Esophagus muscularis mucosa (tissue), 4 donors: ENCODE measurements around the gene KRTAP22-1. TPM values are rescaled to one million over a fixed set of nuclear protein-coding genes. Genes with fewer than 3 reads are reported as not detected.

Source experiments
- DNase-seq: peaks from one replicate; pipeline ENCODE4 v3.0.0-alpha.2; 2017; ENCODE audit errors: extremely low spot score
- H3K27ac ChIP-seq, 4 donors: fragments of 200-600 bp; sonication (generic); replicated peaks in 1 of 4; 1 replicate in 3 of 4; 2 replicates in 1 of 4; pipeline ENCODE4 v1.5.1; 2016 to 2019; ENCODE audit warnings: mild to moderate bottlenecking in 1 of 4
- H3K27me3 ChIP-seq, 4 donors: fragments of 200-600 bp; sonication (generic); one replicate each; pipeline versions ENCODE4 v1.5.1 to v1.6.0; 2016 to 2019
- H3K36me3 ChIP-seq, 4 donors: fragments of 200-600 bp; sonication (generic); one replicate each; pipeline ENCODE4 v1.5.1; 2016 to 2019
- H3K4me1 ChIP-seq, 4 donors: fragments of 200-600 bp; sonication (generic); one replicate each; pipeline ENCODE4 v1.5.1; 2016 to 2019
- H3K4me3 ChIP-seq, 4 donors: fragments of 200-600 bp; sonication (generic); 1 replicate in 2 of 4; 2 replicates in 2 of 4; pipeline ENCODE4 v1.5.1; 2016 to 2019; ENCODE audit warnings: mild to moderate bottlenecking in 4 of 4, moderate library complexity in 1 of 4
- H3K9me3 ChIP-seq, 4 donors: fragments of 200-600 bp; sonication (generic); 1 replicate in 3 of 4; 2 replicates in 1 of 4; pipeline ENCODE4 v1.5.1; 2016 to 2019
- CTCF ChIP-seq, 3 experiments: fragments of 200-600 bp in 2 of 3; fragments of 450-650 bp in 1 of 3; sonication (generic) in 2 of 3; IDR thresholded peaks; one replicate each; pipeline ENCODE4 v1.5.1; 2017 to 2019; ENCODE audit warnings: antibody characterized with exemption in 3 of 3, mild to moderate bottlenecking in 2 of 3, moderate library complexity in 1 of 3
- EP300 ChIP-seq: sonication (generic); formaldehyde crosslinking; IDR thresholded peaks from one replicate; pipeline ENCODE4 v1.6.1; 2017; ENCODE audit warnings: antibody characterized with exemption
- POLR2A ChIP-seq: fragments of 450-650 bp; IDR thresholded peaks from one replicate; pipeline ENCODE4 v1.6.1; 2017; ENCODE audit warnings: antibody characterized with exemption, moderate library complexity, mild to moderate bottlenecking, low read depth
- POLR2AphosphoS5 ChIP-seq, 2 donors: sonication (generic); formaldehyde crosslinking; IDR thresholded peaks; one replicate each; pipeline ENCODE4 v1.6.1; 2017; ENCODE audit warnings: antibody characterized with exemption in 2 of 2
- WGBS: methylation state at CpG from one replicate; pipeline ENCODE4 v1.1.5; 2018; 5-methylcytosine and 5-hydroxymethylcytosine counted together
- intact Hi-C: fragments of 100-400 bp; cut with DNase I; formaldehyde crosslinking; loops from one replicate; pipeline ENCODE4 v1.15.1; 2023
- total RNA-seq, 4 donors: library from RNA; depleted of rRNA; stranded (reverse); fragments of >200 nt; gene quantifications; one replicate each; pipeline versions ENCODE4 v1.1.0 to v1.2.1, GENCODE V29; 2016

KRTAP22-1 gene
- total RNA-seq, 4 donors from 2014 or later = not detected

GRCh38 chr21:30620080-30620479 lies 19.2 kb downstream of the KRTAP22-1 start:
- H3K36me3 ChIP-seq = no peaks in the 10 kb centered on the region
- intact Hi-C loops = no loop called here
- H3K27me3 ChIP-seq = no peaks in the 10 kb centered on the region
- no peak overlapping the region for H3K27ac ChIP-seq
- TF ChIP-seq CTCF (IDR thresholded peaks at IDR 0.05) = no peak
- H3K9me3 ChIP-seq = no peaks in the 10 kb centered on the region
- DNase-seq = no peak
- H3K4me3 ChIP-seq = no peak overlapping the region
- H3K4me1 ChIP-seq = no peaks in the 10 kb centered on the region

GRCh38 chr21:30620522-30620921 lies 19.6 kb downstream of the KRTAP22-1 start, which contains the start of gene KRTAP20-4:
TSS of gene KRTAP20-4 (plus strand) at chr21:30620627.
- no peaks in the 10 kb centered on the region for H3K4me1 ChIP-seq
- TF ChIP-seq CTCF (IDR thresholded peaks at IDR 0.05) = no peak
- 88% methylated on average over 3 of the region's 3 CpGs for WGBS
- no peaks in the 10 kb centered on the region for H3K9me3 ChIP-seq
- H3K4me3 ChIP-seq = no peak within 1 kb of the TSS
- no peak for DNase-seq
- intact Hi-C loops = no loop called here
- no peaks in the 10 kb centered on the region for H3K36me3 ChIP-seq
- no peaks in the 10 kb centered on the region for H3K27me3 ChIP-seq
- H3K27ac ChIP-seq = no peak within 1 kb of the TSS

- 93% methylated on average over 3 of the region's 3 CpGs for WGBS
- no peak for TF ChIP-seq EP300
- TF ChIP-seq POLR2A = no peak
- TF ChIP-seq POLR2AphosphoS5 (IDR thresholded peaks at IDR 0.05) = no peak
- no peak for TF ChIP-seq CTCF (IDR thresholded peaks at IDR 0.05)
- no peaks in the 10 kb centered on the region for H3K9me3 ChIP-seq
- no peaks in the 10 kb centered on the region for H3K4me1 ChIP-seq
- H3K4me3 ChIP-seq = no peak overlapping the region
- DNase-seq = no peak
- no peak overlapping the region for H3K27ac ChIP-seq
- H3K27me3 ChIP-seq = no peaks in the 10 kb centered on the region
- intact Hi-C loops = no loop called here
- no peaks in the 10 kb centered on the region for H3K36me3 ChIP-seq
Measured at GRCh38 chr21:30623362-30623761, 22.5 kb downstream of the KRTAP22-1 start.

- Histone ChIP-seq H3K9me3 (no peaks in the 10 kb centered on the region), H3K27me3 (no peaks in the 10 kb centered on the region), H3K4me3 (no peak overlapping the region), H3K4me1 (no peaks in the 10 kb centered on the region), H3K27ac (no peak overlapping the region), H3K36me3 (no peaks in the 10 kb centered on the region)
- no peak for TF ChIP-seq EP300
- TF ChIP-seq POLR2AphosphoS5 (IDR thresholded peaks at IDR 0.05) = no peak
- no peak for TF ChIP-seq CTCF (IDR thresholded peaks at IDR 0.05)
- TF ChIP-seq POLR2A = no peak
- no peak for DNase-seq
- 67% methylated on average over 4 of the region's 4 CpGs for WGBS
- intact Hi-C loops = no loop called here
Measured at GRCh38 chr21:30625449-30626165, 24.7 kb downstream of the KRTAP22-1 start.

GRCh38 chr21:30628109-30628508 lies 27.2 kb downstream of the KRTAP22-1 start:
- H3K9me3 ChIP-seq = no peaks in the 10 kb centered on the region
- WGBS = 83% methylated on average over 4 of the region's 4 CpGs
- H3K27ac ChIP-seq = no peak overlapping the region
- no peaks in the 10 kb centered on the region for H3K36me3 ChIP-seq
- no peak overlapping the region for H3K4me3 ChIP-seq
- no peaks in the 10 kb centered on the region for H3K27me3 ChIP-seq
- TF ChIP-seq EP300 = no peak
- TF ChIP-seq CTCF (IDR thresholded peaks at IDR 0.05) = no peak
- no peak for TF ChIP-seq POLR2A
- TF ChIP-seq POLR2AphosphoS5 (IDR thresholded peaks at IDR 0.05) = no peak
- no peak for DNase-seq
- no peaks in the 10 kb centered on the region for H3K4me1 ChIP-seq
- intact Hi-C loops = no loop called here
